Measurements from ENCODE around the gene EEIG1.

GRCh38 chr9:127961155-127961490, 19.7 kb downstream of the EEIG1 start:
- no peak for TF ChIP-seq ZNF596 (tag by site-specific recombination; IDR thresholded peaks at IDR 0.05)
- no peak for TF ChIP-seq ZNF223 (tag by site-specific recombination; IDR thresholded peaks at IDR 0.05)
- TF ChIP-seq ZNF426 (tag by site-specific recombination; IDR thresholded peaks at IDR 0.05), result no peak
- no peak for TF ChIP-seq CTCF (tag by site-specific recombination; IDR thresholded peaks at IDR 0.05)
- TF ChIP-seq REPIN1 (tag by site-specific recombination; IDR thresholded peaks at IDR 0.05; ENCODE audit: low read depth), result no peak
- TF ChIP-seq, protein P1, sequence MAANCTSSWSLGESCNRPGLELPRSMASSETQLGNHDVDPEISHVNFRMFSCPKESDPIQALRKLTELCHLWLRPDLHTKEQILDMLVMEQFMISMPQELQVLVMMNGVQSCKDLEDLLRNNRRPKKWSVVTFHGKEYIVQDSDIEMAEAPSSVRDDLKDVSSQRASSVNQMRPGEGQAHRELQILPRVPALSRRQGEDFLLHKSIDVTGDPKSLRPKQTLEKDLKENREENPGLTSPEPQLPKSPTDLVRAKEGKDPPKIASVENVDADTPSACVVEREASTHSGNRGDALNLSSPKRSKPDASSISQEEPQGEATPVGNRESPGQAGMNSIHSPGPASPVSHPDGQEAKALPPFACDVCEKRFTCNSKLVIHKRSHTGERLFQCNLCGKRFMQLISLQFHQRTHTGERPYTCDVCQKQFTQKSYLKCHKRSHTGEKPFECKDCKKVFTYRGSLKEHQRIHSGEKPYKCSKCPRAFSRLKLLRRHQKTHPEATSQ (tag by site-specific recombination; IDR thresholded peaks at IDR 0.05), result no peak
- TF ChIP-seq, protein P2, sequence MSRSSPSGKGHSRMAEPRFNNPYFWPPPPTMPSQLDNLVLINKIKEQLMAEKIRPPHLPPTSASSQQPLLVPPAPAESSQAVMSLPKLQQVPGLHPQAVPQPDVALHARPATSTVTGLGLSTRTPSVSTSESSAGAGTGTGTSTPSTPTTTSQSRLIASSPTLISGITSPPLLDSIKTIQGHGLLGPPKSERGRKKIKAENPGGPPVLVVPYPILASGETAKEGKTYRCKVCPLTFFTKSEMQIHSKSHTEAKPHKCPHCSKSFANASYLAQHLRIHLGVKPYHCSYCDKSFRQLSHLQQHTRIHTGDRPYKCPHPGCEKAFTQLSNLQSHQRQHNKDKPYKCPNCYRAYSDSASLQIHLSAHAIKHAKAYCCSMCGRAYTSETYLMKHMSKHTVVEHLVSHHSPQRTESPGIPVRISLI (tag by site-specific recombination; IDR thresholded peaks at IDR 0.05), result no peak
- no peak for TF ChIP-seq INSM2 (tag by site-specific recombination; IDR thresholded peaks at IDR 0.05)
- no peak for TF ChIP-seq TCF7L2 (IDR thresholded peaks at IDR 0.05; ENCODE audit: borderline replicate concordance, low read depth, low read length)
- TF ChIP-seq ZNF140 (tag by site-specific recombination; IDR thresholded peaks at IDR 0.05), result no peak
- TF ChIP-seq ZNF18 (tag by site-specific recombination; IDR thresholded peaks at IDR 0.05), result no peak
- TF ChIP-seq YY1 (tag by site-specific recombination; IDR thresholded peaks at IDR 0.05), result no peak
- no peak for TF ChIP-seq ZBTB7A (tag by site-specific recombination; IDR thresholded peaks at IDR 0.05; ENCODE audit: low read depth)

Data from HEK293 (cell line).